ENCODE data around the gene OR4A15.

OR4A15 gene

GRCh38 chr11:55367674-55368073 is at the start of gene OR4A15:
Gene OR4A15, plus strand, starts transcription at chr11:55367974. Its CDS starts 0 bp downstream, at chr11:55367974.
- in situ Hi-C loops (cut with MboI; ENCODE audit: low sequenced_read_pairs), result no loop called here

GRCh38 chr11:55324500-55324899 is 43.3 kb upstream of the OR4A15 start:
- in situ Hi-C loops (cut with MboI; ENCODE audit: low sequenced_read_pairs), result no loop called here

GRCh38 chr11:55342901-55343300 is 24.9 kb upstream of the OR4A15 start, which contains the start of gene OR4A16:
Gene OR4A16, plus strand, starts transcription at chr11:55343201. Its CDS starts 0 bp downstream, at chr11:55343201.
- in situ Hi-C loops (cut with MboI; ENCODE audit: low sequenced_read_pairs), result no loop called here

- in situ Hi-C loops (cut with MboI; ENCODE audit: low sequenced_read_pairs), result no loop called here
These were observed 22.5 kb upstream of the OR4A15 start for GRCh38 chr11:55345306-55345705.

GRCh38 chr11:55349032-55349431 is 18.7 kb upstream of the OR4A15 start:
- in situ Hi-C loops (cut with MboI; ENCODE audit: low sequenced_read_pairs), result no loop called here

- in situ Hi-C loops (cut with MboI; ENCODE audit: low sequenced_read_pairs), result no loop called here
These were observed 10.1 kb upstream of the OR4A15 start for GRCh38 chr11:55357560-55358184.

GRCh38 chr11:55401011-55401410 is 33.2 kb downstream of the OR4A15 start:
- in situ Hi-C loops (cut with MboI; ENCODE audit: low sequenced_read_pairs), result no loop called here
